ENCODE data around the gene CIRBP. TPM values are rescaled to one million over a fixed set of nuclear protein-coding genes. Genes with fewer than 3 reads are reported as not detected.
A peak's percentile ranks its signal among the peaks of the same experiment; 100 is the strongest.

Gene CIRBP
- total RNA-seq, 1 experiment from 2014 or later = 287 TPM

- intact Hi-C loops (cut with micrococcal nuclease; ENCODE audit: unreplicated experiment) = no loop called here
- no peak for DNase-seq (ENCODE audit: low spot score)
- BruUV-seq (replicated peaks) = no TSS peak
- ChIA-PET CTCF (no interaction called here), POLR2A (ENCODE audit: low non-redundant PET) (interaction anchor here (0.6 kb wide), 1 partner anchor 33 kb away, joined by 4 read pairs; no protein-coding TSS in a partner anchor)
- TF ChIP-seq EZH2 (IDR thresholded peaks at IDR 0.05; ENCODE audit: borderline replicate concordance, low read depth, low read length, poor library complexity, severe bottlenecking) = no peak
- no peak for TF ChIP-seq CTCF (conservative IDR thresholded peaks at IDR 0.05; ENCODE audit: low read depth, low read length)
- peak overlapping the region; percentile 70 for H3K27ac ChIP-seq (ENCODE audit: low read depth, low read length, poor library complexity, severe bottlenecking)
- peaks cover 24% of the 10 kb centered on the region for H3K4me1 ChIP-seq (ENCODE audit: insufficient read depth, low read length, poor library complexity, severe bottlenecking)
- no peaks in the 10 kb centered on the region for H3K27me3 ChIP-seq (replicated peaks; ENCODE audit: insufficient read depth, low read depth, low read length, poor library complexity)
- H3K9me3 ChIP-seq (ENCODE audit: low read depth, low read length, poor library complexity, severe bottlenecking) = no peaks in the 10 kb centered on the region
- H3K36me3 ChIP-seq (ENCODE audit: insufficient read depth, low read length, poor library complexity, severe bottlenecking) = peaks cover 8% of the 10 kb centered on the region
- peak overlapping the region; percentile 86 for H3K4me3 ChIP-seq (ENCODE audit: low read depth, low read length, poor library complexity, severe bottlenecking)
These were observed 32.0 kb upstream of the CIRBP start for GRCh38 chr19:1237027-1237659.

GRCh38 chr19:1237754-1238368, 31.3 kb upstream of the CIRBP start, which contains the start of gene CBARP:
Gene CBARP (minus strand): TSS chr19:1238005. CDS start chr19:1236100, 1,905 bp downstream.
- Histone ChIP-seq H3K4me3 (ENCODE audit: low read depth, low read length, poor library complexity, severe bottlenecking) (peak within 1 kb of the TSS; percentile 86), H3K9me3 (ENCODE audit: low read depth, low read length, poor library complexity, severe bottlenecking) (no peaks in the 10 kb centered on the region), H3K27me3 (replicated peaks; ENCODE audit: insufficient read depth, low read depth, low read length, poor library complexity) (no peaks in the 10 kb centered on the region), H3K27ac (ENCODE audit: low read depth, low read length, poor library complexity, severe bottlenecking) (peak within 1 kb of the TSS; percentile 70), H3K36me3 (ENCODE audit: insufficient read depth, low read length, poor library complexity, severe bottlenecking) (peaks cover 8% of the 10 kb centered on the region), H3K4me1 (ENCODE audit: insufficient read depth, low read length, poor library complexity, severe bottlenecking) (peaks cover 30% of the 10 kb centered on the region)
- TF ChIP-seq CTCF (conservative IDR thresholded peaks at IDR 0.05; ENCODE audit: low read depth, low read length) (no peak), EZH2 (IDR thresholded peaks at IDR 0.05; ENCODE audit: borderline replicate concordance, low read depth, low read length, poor library complexity, severe bottlenecking) (no peak)
- no peak for DNase-seq (ENCODE audit: low spot score)
- BruUV-seq (replicated peaks) = no TSS peak
- intact Hi-C loops (cut with micrococcal nuclease; ENCODE audit: unreplicated experiment) = no loop called here
- ChIA-PET POLR2A (ENCODE audit: low non-redundant PET) (interaction anchor here (0.6 to 0.7 kb wide), 2 partner anchors 293 to 294 kb away, joined by 9 to 13 read pairs; no protein-coding TSS in a partner anchor), CTCF (interaction anchor here (0.6 to 1.2 kb wide), 2 partner anchors 15 to 126 kb away, joined by 3 to 5 read pairs; no protein-coding TSS in a partner anchor)

GRCh38 chr19:1238369-1239303, 30.5 kb upstream of the CIRBP start:
- H3K27me3 ChIP-seq (replicated peaks; ENCODE audit: insufficient read depth, low read depth, low read length, poor library complexity) = no peaks in the 10 kb centered on the region
- H3K27ac ChIP-seq (ENCODE audit: low read depth, low read length, poor library complexity, severe bottlenecking) = peak overlapping the region; percentile 68
- no peaks in the 10 kb centered on the region for H3K9me3 ChIP-seq (ENCODE audit: low read depth, low read length, poor library complexity, severe bottlenecking)
- intact Hi-C loops (cut with micrococcal nuclease; ENCODE audit: unreplicated experiment) = no loop called here
- no peak for DNase-seq (ENCODE audit: low spot score)
- ChIA-PET POLR2A (ENCODE audit: low non-redundant PET) (interaction anchor here (0.6 to 0.7 kb wide), 2 partner anchors 293 to 294 kb away, joined by 9 to 13 read pairs; no protein-coding TSS in a partner anchor), CTCF (interaction anchor here (0.6 to 1.2 kb wide), 2 partner anchors 15 to 127 kb away, joined by 3 to 5 read pairs; no protein-coding TSS in a partner anchor)
- no TSS peak for BruUV-seq (replicated peaks)
- H3K36me3 ChIP-seq (ENCODE audit: insufficient read depth, low read length, poor library complexity, severe bottlenecking) = peaks cover 8% of the 10 kb centered on the region
- TF ChIP-seq CTCF (conservative IDR thresholded peaks at IDR 0.05; ENCODE audit: low read depth, low read length) (no peak), EZH2 (IDR thresholded peaks at IDR 0.05; ENCODE audit: borderline replicate concordance, low read depth, low read length, poor library complexity, severe bottlenecking) (no peak)
- H3K4me3 ChIP-seq (ENCODE audit: low read depth, low read length, poor library complexity, severe bottlenecking) = peak overlapping the region; percentile 86
- H3K4me1 ChIP-seq (ENCODE audit: insufficient read depth, low read length, poor library complexity, severe bottlenecking) = peaks cover 35% of the 10 kb centered on the region

Measured in A673 (cell line).